ENCODE measurements around the gene BMP6.

DNA sequence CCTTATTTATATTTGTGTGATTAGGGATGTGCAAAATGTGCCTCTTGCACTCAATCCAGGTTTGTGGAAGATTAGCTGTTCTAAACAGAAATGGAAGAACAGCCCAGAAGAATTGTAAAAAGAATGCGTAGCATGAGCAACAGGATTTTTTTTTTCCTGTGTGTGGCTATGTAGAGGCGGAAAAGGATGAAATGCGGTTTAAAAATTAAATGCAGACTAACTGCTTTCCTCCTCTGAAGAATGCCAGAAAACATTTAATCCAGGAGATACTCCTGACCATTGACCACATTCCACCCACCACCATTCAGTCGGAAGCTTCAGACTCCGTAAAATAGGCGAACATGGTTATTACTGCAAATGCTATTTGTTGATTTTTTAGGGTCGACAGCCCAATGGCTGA is 83.4 kb downstream of the BMP6 start:
- no peak for TF ChIP-seq ZFX (IDR thresholded peaks at IDR 0.05)
- TF ChIP-seq, protein P1, sequence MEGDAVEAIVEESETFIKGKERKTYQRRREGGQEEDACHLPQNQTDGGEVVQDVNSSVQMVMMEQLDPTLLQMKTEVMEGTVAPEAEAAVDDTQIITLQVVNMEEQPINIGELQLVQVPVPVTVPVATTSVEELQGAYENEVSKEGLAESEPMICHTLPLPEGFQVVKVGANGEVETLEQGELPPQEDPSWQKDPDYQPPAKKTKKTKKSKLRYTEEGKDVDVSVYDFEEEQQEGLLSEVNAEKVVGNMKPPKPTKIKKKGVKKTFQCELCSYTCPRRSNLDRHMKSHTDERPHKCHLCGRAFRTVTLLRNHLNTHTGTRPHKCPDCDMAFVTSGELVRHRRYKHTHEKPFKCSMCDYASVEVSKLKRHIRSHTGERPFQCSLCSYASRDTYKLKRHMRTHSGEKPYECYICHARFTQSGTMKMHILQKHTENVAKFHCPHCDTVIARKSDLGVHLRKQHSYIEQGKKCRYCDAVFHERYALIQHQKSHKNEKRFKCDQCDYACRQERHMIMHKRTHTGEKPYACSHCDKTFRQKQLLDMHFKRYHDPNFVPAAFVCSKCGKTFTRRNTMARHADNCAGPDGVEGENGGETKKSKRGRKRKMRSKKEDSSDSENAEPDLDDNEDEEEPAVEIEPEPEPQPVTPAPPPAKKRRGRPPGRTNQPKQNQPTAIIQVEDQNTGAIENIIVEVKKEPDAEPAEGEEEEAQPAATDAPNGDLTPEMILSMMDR (conservative IDR thresholded peaks at IDR 0.05) = no peak

Measured in C4-2B (cell line).